GM23338 (cell line): ENCODE data around the gene PDLIM5.

Source experiments
- CREB1 ChIP-seq: fragments of 250-450 bp; sonication (Bioruptor Pico); IDR thresholded peaks from 2 replicates; pipeline ENCODE4 v1.5.0; 2020; ENCODE audit warnings: low read depth, mild to moderate bottlenecking, moderate library complexity
- EZH2 ChIP-seq: fragments of 200-600 bp; sonication (generic); IDR thresholded peaks from one replicate; pipeline ENCODE4 v1.8.0; 2017; ENCODE audit warnings: antibody characterized with exemption, mild to moderate bottlenecking, low read depth; ENCODE audit not compliant: unreplicated experiment
- POLR2AphosphoS5 ChIP-seq: IDR thresholded peaks from 2 replicates; pipeline ENCODE4 v1.6.1; 2016; ENCODE audit warnings: antibody characterized with exemption, low read depth
- TF ChIP-seq, protein P1 (sequence below), 2 experiments: fragments of 200-600 bp in 1 of 2; sonication (generic) in 1 of 2; conservative IDR thresholded peaks; 2 replicates each; pipeline versions ENCODE4 v1.5.1 to v1.6.1; 2016 to 2017; ENCODE audit warnings: antibody characterized with exemption in 2 of 2, low read depth in 2 of 2, mild to moderate bottlenecking in 2 of 2, moderate library complexity in 1 of 2
- TF ChIP-seq, protein P2 (sequence below): fragments of 250-450 bp; sonication (Bioruptor Pico); IDR thresholded peaks from 2 replicates; pipeline ENCODE4 v1.5.0; 2020; ENCODE audit warnings: mild to moderate bottlenecking, moderate library complexity
- TF ChIP-seq, protein P3 (sequence below): IDR thresholded peaks from one replicate; pipeline ENCODE4 v1.6.1; 2018; ENCODE audit warnings: antibody characterized with exemption; ENCODE audit not compliant: unreplicated experiment
- TF ChIP-seq, protein P4 (sequence below): IDR thresholded peaks from 2 replicates; pipeline ENCODE4 v1.6.1; 2016; ENCODE audit warnings: antibody characterized with exemption

DNA sequence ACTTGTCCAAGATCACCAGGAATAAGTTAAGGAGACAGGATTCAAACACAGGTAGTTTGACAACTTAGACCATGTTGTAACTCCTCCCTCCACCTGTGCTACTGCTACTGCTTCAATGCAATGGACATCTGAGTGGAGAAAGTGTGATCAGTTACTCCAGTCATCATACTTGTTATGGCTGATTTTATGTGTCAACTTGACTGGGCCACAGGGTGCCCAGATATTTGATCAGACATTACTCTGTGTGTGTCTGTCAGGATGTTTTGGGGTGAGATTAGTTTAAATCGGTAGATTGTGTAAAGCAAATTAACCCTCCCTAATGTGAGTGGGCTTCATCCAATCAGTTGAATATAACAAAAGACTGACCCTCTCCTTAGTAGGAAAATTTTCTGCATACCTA lies 34.8 kb upstream of the PDLIM5 start:
- TF ChIP-seq, protein P1, sequence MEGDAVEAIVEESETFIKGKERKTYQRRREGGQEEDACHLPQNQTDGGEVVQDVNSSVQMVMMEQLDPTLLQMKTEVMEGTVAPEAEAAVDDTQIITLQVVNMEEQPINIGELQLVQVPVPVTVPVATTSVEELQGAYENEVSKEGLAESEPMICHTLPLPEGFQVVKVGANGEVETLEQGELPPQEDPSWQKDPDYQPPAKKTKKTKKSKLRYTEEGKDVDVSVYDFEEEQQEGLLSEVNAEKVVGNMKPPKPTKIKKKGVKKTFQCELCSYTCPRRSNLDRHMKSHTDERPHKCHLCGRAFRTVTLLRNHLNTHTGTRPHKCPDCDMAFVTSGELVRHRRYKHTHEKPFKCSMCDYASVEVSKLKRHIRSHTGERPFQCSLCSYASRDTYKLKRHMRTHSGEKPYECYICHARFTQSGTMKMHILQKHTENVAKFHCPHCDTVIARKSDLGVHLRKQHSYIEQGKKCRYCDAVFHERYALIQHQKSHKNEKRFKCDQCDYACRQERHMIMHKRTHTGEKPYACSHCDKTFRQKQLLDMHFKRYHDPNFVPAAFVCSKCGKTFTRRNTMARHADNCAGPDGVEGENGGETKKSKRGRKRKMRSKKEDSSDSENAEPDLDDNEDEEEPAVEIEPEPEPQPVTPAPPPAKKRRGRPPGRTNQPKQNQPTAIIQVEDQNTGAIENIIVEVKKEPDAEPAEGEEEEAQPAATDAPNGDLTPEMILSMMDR (conservative IDR thresholded peaks at IDR 0.05; ENCODE audit: low read depth in 2 of 2) = no peak
- TF ChIP-seq, protein P2, sequence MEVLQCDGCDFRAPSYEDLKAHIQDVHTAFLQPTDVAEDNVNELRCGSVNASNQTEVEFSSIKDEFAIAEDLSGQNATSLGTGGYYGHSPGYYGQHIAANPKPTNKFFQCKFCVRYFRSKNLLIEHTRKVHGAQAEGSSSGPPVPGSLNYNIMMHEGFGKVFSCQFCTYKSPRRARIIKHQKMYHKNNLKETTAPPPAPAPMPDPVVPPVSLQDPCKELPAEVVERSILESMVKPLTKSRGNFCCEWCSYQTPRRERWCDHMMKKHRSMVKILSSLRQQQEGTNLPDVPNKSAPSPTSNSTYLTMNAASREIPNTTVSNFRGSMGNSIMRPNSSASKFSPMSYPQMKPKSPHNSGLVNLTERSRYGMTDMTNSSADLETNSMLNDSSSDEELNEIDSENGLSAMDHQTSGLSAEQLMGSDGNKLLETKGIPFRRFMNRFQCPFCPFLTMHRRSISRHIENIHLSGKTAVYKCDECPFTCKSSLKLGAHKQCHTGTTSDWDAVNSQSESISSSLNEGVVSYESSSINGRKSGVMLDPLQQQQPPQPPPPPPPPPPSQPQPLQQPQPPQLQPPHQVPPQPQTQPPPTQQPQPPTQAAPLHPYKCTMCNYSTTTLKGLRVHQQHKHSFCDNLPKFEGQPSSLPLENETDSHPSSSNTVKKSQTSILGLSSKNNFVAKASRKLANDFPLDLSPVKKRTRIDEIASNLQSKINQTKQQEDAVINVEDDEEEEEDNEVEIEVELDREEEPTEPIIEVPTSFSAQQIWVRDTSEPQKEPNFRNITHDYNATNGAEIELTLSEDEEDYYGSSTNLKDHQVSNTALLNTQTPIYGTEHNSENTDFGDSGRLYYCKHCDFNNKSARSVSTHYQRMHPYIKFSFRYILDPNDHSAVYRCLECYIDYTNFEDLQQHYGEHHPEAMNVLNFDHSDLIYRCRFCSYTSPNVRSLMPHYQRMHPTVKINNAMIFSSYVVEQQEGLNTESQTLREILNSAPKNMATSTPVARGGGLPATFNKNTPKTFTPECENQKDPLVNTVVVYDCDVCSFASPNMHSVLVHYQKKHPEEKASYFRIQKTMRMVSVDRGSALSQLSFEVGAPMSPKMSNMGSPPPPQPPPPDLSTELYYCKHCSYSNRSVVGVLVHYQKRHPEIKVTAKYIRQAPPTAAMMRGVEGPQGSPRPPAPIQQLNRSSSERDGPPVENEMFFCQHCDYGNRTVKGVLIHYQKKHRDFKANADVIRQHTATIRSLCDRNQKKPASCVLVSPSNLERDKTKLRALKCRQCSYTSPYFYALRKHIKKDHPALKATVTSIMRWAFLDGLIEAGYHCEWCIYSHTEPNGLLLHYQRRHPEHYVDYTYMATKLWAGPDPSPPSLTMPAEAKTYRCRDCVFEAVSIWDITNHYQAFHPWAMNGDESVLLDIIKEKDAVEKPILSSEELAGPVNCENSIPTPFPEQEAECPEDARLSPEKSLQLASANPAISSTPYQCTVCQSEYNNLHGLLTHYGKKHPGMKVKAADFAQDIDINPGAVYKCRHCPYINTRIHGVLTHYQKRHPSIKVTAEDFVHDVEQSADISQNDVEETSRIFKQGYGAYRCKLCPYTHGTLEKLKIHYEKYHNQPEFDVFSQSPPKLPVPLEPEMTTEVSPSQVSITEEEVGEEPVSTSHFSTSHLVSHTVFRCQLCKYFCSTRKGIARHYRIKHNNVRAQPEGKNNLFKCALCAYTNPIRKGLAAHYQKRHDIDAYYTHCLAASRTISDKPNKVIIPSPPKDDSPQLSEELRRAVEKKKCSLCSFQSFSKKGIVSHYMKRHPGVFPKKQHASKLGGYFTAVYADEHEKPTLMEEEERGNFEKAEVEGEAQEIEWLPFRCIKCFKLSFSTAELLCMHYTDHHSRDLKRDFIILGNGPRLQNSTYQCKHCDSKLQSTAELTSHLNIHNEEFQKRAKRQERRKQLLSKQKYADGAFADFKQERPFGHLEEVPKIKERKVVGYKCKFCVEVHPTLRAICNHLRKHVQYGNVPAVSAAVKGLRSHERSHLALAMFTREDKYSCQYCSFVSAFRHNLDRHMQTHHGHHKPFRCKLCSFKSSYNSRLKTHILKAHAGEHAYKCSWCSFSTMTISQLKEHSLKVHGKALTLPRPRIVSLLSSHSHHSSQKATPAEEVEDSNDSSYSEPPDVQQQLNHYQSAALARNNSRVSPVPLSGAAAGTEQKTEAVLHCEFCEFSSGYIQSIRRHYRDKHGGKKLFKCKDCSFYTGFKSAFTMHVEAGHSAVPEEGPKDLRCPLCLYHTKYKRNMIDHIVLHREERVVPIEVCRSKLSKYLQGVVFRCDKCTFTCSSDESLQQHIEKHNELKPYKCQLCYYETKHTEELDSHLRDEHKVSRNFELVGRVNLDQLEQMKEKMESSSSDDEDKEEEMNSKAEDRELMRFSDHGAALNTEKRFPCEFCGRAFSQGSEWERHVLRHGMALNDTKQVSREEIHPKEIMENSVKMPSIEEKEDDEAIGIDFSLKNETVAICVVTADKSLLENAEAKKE = no peak
- TF ChIP-seq, protein P3, sequence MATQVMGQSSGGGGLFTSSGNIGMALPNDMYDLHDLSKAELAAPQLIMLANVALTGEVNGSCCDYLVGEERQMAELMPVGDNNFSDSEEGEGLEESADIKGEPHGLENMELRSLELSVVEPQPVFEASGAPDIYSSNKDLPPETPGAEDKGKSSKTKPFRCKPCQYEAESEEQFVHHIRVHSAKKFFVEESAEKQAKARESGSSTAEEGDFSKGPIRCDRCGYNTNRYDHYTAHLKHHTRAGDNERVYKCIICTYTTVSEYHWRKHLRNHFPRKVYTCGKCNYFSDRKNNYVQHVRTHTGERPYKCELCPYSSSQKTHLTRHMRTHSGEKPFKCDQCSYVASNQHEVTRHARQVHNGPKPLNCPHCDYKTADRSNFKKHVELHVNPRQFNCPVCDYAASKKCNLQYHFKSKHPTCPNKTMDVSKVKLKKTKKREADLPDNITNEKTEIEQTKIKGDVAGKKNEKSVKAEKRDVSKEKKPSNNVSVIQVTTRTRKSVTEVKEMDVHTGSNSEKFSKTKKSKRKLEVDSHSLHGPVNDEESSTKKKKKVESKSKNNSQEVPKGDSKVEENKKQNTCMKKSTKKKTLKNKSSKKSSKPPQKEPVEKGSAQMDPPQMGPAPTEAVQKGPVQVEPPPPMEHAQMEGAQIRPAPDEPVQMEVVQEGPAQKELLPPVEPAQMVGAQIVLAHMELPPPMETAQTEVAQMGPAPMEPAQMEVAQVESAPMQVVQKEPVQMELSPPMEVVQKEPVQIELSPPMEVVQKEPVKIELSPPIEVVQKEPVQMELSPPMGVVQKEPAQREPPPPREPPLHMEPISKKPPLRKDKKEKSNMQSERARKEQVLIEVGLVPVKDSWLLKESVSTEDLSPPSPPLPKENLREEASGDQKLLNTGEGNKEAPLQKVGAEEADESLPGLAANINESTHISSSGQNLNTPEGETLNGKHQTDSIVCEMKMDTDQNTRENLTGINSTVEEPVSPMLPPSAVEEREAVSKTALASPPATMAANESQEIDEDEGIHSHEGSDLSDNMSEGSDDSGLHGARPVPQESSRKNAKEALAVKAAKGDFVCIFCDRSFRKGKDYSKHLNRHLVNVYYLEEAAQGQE = no peak
- TF ChIP-seq CREB1 (CRISPR knock-in tag) (no peak), EZH2 (no peak), POLR2AphosphoS5 (no peak)
- TF ChIP-seq, protein P4, sequence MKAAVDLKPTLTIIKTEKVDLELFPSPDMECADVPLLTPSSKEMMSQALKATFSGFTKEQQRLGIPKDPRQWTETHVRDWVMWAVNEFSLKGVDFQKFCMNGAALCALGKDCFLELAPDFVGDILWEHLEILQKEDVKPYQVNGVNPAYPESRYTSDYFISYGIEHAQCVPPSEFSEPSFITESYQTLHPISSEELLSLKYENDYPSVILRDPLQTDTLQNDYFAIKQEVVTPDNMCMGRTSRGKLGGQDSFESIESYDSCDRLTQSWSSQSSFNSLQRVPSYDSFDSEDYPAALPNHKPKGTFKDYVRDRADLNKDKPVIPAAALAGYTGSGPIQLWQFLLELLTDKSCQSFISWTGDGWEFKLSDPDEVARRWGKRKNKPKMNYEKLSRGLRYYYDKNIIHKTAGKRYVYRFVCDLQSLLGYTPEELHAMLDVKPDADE = no peak
